Body of pancreas (tissue), 4 donors: ENCODE data around the gene C1R.

Experiments
- POLR2A ChIP-seq, 3 donors: fragments of 450-650 bp; IDR thresholded peaks; one replicate each; pipeline ENCODE4 v1.6.1; 2016; ENCODE audit warnings: antibody characterized with exemption in 3 of 3, mild to moderate bottlenecking in 2 of 3
- TF ChIP-seq, protein P1 (sequence below), 7 experiments: fragments of 450-650 bp in 4 of 7; fragments of 200-600 bp in 3 of 7; sonication (generic) in 3 of 7; IDR thresholded peaks; one replicate each; pipeline ENCODE4 v1.5.1; 2016 to 2019; ENCODE audit warnings: antibody characterized with exemption in 7 of 7

DNA sequence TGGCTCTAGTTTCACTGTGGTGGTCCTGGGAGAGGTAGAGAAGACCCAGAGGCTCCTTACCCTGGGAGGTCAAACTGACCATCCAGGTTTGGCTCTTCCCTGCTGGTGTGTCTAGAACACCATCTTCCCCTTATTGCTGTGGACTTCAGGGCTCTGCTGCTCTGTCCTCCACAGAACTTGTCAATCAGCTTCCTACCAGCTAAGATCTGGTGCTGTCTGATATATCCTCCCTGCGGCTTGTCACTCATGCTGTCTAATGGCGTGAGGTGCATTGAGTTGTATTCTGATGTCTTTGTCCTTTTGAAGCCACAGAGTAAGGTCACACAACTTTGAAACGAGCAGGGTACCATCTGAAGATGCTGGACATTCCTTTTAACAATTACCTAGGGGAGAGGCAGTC is 24.0 kb upstream of the C1R start:
- TF ChIP-seq, protein P1, sequence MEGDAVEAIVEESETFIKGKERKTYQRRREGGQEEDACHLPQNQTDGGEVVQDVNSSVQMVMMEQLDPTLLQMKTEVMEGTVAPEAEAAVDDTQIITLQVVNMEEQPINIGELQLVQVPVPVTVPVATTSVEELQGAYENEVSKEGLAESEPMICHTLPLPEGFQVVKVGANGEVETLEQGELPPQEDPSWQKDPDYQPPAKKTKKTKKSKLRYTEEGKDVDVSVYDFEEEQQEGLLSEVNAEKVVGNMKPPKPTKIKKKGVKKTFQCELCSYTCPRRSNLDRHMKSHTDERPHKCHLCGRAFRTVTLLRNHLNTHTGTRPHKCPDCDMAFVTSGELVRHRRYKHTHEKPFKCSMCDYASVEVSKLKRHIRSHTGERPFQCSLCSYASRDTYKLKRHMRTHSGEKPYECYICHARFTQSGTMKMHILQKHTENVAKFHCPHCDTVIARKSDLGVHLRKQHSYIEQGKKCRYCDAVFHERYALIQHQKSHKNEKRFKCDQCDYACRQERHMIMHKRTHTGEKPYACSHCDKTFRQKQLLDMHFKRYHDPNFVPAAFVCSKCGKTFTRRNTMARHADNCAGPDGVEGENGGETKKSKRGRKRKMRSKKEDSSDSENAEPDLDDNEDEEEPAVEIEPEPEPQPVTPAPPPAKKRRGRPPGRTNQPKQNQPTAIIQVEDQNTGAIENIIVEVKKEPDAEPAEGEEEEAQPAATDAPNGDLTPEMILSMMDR (IDR thresholded peaks at IDR 0.05), result no peak
- TF ChIP-seq POLR2A (IDR thresholded peaks at IDR 0.05), result no peak
